Esophagus mucosa (tissue), 1 donor: ENCODE data around the gene TRNP1. TPM values are rescaled to one million over a fixed set of nuclear protein-coding genes. Genes with fewer than 3 reads are reported as not detected.

Experiments
- ATAC-seq: fragments of 200-7000 bp; cut with Tn5 transposase; one replicate; pipeline ENCODE4 v1.9.1; 2020
- total RNA-seq: library from RNA; stranded (reverse); gene quantifications from one replicate; pipeline ENCODE4 v1.2.4, GENCODE V29; 2023
- donor health status: DM: yes; HTN: yes; CAD: no.

The TRNP1 gene
- total RNA-seq, 1 donor from 2014 or later: 75.0 TPM

DNA sequence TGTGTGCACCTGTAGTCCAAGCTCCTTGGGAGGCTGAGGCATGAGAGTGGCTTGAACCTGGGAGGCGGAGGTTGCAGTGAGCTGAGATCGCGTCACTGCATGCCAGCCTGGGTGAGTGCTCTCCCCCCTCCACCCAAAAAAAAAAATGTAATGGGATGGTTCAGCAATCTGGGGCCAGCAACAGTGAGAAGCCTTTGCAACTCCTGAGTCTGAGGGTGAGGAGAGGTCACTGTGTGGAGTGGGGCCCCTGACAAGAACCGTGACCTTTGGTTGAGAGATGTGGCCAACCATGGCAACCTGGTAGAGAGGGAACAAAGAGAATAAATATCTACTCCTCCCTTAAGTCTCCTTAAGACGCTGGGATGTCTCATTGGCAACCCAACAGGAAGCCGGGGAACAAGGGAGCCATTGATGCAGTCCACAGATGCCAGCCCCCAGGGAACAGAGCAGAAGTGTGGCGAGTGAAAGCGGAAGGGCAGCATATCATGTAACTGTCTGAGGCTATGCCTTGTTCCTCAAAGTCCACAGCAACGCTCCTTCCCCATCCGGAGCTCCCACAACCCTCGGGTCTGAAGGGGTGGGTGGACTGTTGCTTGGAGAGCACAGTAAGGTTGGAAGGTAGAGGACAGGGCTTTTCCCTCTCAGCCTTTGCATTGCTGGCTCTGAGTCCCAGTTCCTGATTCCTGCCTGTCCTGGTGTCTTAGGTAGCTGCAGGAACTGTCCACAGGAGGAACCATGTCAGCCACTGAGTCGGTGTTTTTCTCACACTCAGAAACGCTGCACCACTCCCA is 8.3 kb downstream of the TRNP1 start:
- peak; percentile 1 for ATAC-seq

DNA sequence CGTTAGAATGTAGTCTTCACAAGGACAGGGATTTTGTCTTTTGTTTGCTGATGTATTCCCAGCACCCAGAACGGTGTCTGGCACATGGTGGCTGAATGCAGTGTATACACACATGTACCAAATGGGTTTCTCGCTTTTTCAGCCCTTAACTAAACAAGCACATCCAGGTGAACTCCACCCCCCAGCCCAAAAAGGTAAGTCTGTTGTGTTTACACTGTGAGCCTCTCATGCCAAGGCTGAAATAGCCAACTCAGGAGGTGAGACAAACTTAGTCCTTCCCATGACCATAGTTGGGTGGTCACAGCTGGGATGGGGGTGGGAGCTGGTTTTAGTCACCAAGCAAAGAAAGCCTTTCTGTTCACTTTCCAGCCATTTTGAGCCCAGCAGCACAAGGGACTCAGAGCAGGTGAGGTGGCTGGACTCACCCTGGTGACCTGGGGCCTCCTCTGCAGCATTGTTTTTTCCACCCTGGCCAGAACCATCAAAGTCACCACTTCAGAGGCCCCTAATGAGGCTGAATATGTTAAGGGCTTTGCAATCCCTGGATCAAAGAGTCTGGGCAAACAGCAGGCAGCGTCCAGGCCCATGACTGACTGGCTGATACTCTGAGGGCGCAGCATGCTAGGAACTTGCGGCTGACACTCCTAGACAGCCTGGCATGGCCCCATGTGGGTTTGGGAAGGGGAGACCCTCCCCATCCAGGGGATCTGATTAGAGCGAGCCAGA is 10.4 kb downstream of the TRNP1 start:
- ATAC-seq: no peak

DNA sequence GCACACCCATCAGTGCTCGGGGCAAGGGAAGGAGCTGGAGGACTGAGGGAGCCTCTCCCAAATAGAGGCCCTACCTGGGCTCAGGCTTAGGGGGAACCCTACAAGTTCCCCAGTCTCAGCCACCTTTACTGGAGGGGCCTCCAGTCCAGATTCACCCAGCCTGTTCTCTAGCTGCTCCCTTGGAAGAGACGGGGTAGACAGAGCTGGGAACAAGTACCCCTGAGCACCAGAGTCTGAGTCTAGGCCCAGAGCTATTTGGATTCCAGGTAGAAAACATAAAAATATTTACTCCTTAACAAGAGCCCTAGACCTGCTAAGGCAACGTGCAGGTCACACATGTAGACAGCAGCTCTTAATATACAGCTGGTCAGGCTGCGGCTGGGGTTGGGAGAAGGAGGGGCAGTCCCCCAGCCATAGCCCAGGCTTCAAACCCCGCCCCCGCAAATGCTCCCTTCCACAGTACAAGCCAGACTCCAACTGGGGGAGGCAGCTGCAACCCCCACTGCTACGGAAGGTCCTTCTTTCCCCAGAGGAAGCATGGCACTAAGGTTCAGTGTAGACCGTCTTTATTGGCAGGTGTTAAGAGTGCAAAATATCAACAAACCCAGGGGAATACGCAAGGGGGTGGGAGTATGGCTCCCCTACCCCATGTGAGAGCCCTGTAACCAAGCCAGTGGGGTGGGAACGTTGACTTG is 11.1 kb downstream of the TRNP1 start:
- no peak for ATAC-seq

- ATAC-seq: no peak
Measured at GRCh38 chr1:27005166-27005530, 11.7 kb downstream of the TRNP1 start.

- ATAC-seq: no peak
Measured at GRCh38 chr1:27005648-27006496, 12.4 kb downstream of the TRNP1 start.

DNA sequence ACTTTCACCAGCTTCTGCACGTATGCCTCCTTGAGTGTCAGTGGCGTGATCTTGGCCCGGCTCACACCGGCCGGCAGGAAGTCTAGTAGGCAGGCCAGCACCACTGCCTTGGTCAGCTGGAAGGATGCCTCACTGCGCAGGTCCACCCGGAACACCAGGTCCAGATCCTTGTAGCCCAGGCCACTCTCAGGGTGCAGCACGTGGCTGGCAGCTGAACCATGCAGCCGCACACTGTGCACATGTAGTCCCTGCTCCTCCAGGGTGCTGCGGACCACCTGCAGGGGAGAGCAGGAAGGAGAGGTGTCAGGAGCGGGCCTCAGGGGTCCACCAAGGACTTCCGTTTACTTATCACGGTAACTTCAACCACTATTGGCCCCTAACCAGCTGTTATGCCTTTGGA is 13.2 kb downstream of the TRNP1 start:
- ATAC-seq: no peak

GRCh38 chr1:27007909-27008582 is 14.6 kb downstream of the TRNP1 start:
- peak; percentile 31 for ATAC-seq

GRCh38 chr1:27009601-27010197 is 16.2 kb downstream of the TRNP1 start:
- peak; percentile 64 for ATAC-seq

- no peak for ATAC-seq
Measured at GRCh38 chr1:27010226-27010994, 16.9 kb downstream of the TRNP1 start.

DNA sequence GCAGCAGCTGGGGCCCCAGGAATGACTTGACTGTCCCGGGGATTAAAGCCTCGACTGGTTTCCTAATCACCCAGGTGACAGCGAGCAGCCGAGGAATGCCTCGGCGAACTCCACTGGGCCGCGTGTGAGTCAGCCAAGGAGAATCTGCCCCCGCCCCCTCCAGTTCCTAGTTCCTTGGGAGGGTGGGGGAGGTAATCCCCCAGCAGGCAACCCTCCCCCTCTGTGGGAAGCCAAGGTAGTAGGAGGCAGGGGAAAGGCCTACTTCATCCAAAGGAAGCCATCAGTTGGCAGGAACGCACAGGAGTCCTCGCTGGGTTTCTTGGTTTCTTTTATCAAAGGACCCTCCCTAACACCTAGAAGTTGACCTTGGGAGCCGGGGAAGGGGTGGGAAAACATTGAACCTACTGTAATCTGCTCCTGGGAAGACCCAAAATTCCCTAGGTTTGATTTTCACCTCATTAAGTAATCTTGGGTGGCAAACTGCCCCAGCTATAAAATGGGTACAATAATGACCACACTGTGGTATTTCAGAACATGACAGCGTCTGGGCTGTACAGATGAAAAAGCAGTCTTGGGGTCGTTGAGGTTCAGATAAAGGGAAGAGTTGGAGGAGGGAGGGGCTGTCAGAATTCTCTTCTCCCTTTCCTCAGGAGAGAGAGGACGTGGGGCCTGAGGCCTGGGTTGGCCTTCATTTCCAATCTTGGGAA is 17.7 kb downstream of the TRNP1 start:
- peak; percentile 41 for ATAC-seq

GRCh38 chr1:27011976-27012563 is 18.6 kb downstream of the TRNP1 start:
- ATAC-seq: no peak

DNA sequence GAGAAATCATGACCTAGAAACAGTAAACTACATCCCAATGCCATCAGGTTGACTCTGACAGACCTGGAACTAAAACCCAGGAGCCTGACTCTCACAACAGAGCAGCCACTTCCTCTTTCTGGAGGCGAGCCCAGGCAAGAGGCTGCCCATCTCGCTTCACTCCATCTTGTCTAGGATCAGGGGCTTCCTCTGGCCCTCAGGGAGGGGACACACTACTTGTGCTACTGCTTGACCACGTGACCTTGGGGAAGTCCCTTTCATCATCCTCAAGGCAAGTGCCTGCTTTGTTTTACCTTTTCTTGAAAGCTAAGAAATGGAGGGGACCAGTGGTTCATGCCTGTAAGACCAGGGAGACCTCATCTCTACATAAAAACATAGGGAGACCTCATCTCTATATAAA is 21.8 kb downstream of the TRNP1 start:
- no peak for ATAC-seq

GRCh38 chr1:27016376-27016775 is 22.9 kb downstream of the TRNP1 start:
- ATAC-seq: no peak

DNA sequence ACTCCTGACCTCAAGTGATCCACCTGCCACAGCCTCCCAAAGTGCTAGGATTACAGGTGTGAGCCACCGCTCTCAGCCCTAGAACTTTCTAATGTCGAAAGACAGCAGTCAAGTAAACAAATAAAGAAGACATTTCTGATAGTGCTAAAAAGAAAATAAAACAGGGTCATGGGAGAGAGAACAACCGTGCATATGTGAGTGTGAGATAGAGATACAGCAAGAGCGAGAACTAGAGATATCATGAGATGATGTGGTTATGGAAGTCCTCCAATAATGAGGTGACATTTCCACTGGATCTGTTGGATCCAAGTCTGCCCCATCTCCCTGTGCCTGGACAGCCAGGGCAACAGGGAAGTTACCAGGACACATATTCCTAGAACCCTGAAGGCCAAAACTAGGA is 23.7 kb downstream of the TRNP1 start:
- no peak for ATAC-seq

GRCh38 chr1:27018316-27018715 is 24.8 kb downstream of the TRNP1 start:
- ATAC-seq: no peak

DNA sequence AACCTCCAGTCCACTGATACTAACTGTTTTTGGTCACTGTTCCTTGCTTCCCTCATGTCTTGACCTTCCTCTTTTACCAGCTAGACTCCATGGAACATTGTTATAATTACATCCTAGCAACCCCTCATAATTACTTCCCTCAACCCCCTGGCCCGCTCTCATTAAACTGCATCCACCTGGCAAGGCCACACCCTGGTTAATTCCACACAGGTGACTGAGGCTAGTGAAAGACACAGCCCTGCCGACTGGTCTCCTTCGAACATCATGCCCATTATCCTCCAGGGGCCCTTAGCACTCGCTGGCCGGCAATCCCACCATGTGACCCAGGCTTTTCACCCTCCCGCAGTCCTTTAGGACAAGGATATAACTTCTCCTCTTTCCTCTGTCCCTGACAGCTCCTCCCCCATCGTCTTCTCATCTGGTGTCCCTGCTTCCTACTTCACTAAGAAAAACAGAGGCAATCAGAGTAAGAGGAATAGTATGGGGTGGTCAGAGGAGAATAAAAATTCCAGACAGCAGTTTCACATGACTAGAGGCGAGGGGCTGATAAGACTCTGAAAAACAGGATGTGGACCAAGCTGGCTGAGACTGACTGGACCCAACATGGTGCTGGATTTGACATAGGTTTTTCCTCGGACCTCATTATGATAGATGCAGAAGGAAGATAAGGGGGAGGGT is 28.0 kb downstream of the TRNP1 start:
- no peak for ATAC-seq

DNA sequence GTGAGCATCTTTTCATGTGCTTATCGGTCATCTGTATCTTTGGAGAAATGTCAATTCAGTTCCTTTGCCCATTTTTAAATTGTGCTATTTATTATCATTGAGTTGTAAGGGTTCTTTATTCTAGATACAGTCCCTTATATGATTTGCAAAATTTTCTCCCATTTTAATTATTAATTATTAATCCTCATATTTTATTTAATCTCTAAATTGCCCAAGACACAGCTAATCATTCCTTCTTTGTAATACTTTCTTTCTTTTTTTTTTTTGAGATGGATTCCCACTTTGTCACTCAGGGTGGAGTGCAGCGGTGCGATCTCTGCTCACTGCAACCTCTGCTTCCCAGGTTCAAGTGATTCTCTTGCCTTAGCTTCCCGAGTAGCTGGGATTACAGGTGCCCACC is 32.2 kb downstream of the TRNP1 start:
- ATAC-seq: no peak

DNA sequence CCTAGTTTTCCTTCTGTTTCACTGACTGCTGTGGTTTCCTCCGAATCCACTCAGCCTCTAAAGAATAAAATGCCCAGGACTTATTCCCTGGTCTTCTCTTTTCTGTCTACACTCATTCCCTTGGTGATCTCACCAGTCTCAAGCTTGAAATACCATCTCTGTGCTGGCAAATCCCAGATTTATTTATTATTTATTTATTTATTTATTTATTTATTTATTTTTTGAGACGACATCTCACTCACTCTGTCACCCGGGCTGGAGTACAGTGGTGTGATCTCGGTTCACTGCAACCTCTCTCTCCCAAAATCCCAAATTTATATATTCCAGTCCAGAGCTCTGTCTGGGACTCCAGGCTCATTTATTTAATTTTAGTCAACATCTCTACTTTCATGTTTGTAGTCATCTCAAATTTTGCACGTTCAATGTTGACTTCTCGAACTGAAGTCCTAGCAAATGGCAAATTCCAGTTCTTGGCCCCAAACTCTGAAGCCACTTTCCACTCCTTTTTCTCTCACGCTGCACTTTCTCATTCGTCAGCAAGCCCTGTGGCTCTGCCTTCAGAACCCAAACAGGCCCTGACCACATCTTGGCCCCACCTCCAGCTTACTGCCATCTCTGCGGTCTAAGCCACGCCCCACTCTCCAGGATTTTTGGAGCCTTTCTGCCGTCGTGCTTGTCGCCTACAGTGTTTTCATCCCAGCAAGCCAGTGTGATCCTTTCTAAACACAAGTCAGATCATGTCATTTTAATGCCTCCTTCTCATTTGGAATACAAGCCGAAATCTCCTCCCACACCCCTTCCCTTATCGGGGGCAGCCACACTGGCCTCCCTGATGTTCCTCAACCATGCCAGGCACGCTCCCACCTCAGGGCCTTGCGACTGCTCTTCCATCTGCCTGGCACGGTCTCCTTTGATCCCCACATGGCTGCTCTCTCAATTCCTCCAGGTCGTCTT is 33.4 kb downstream of the TRNP1 start:
- ATAC-seq: peak; percentile 41
